ENCODE results near the gene FRMD4A.
"Not testable (repeated sequence)": the region's sequence is repeated elsewhere in the genome, so short reads cannot be mapped to it uniquely, and the experiment has no call there.

FRMD4A gene

DNA sequence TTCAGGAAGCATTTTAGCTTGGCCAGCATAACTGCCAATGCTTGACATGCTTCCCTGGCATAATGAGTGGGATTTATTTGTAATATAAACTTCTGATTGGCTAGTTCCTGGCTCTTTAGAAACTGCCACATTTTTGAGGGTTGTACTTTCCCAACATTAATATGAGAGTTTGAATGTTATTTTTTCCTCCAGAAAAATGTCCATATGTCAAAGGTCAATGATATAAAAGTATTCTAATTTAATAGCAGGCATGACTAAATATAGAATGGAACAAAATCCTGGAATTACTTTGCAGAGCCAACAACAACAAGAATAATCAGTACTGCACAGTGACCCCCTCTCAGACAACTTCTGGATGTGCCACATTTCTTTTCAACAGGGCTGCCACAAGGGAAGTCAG, 391.3 kb downstream of the FRMD4A start:
- no peak for FAIRE-seq

DNA sequence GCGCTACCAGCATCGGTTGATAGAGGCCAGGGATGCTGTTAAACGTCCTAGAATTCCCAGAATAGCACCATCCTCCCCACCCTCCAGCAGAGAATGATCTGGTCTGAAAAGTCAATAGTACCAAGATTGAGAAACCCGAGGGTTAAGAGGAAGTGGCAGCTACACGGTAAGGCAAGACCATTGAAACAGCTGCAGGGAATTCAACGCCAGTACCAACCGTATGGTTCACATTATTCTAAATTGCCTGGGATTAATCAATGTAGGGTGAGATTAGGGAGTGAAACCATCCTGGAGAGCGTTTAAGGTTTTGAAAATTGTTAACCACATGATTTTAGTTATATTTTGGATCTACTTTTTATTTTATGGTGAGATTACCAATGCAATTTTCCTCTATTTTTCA, 391.8 kb downstream of the FRMD4A start:
- no peak for FAIRE-seq

- no peak for FAIRE-seq
Observed at GRCh38 chr10:13936826-13937225, 393.9 kb downstream of the FRMD4A start.

DNA sequence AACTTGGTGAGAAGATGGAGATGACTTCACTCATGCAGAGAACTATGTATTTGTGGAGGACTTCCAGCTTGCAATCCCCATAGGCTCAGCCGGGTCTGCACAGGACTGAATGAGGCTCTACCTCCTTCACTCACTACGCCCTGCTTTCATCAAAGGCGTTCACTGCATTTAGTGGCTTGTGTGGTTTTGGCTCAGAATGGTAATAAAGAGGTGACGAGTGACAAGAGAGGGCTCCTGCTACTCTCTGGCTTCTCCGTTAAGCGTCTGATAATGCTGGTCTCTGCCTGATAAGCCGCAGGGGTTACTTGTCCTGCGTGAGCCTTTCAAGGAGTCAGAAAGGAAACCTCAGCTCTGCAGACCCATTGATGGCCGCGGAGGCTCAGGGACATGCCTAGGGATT, 400.6 kb downstream of the FRMD4A start:
- no peak for FAIRE-seq

DNA sequence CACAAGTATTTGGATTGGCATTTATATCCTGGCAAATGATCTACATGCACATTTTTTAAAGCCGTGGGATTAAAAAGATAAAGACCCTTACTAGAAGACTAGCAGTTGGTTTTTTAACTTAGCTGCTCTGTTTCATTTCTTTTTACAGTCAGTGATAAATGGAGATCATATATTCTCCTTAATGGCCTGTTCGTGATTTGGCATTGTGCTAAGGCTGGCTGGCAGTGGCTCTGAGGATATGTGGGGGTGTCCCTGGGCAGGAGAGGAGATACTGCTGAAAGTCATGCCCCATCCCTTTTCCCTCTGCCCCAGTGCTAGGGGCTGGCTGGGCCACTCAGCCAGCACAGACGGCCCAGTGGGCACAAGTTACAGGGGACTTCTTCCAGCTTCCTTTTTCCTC, 402.3 kb downstream of the FRMD4A start:
- no peak for FAIRE-seq

GRCh38 chr10:13925971-13926780, 404.5 kb downstream of the FRMD4A start:
- no peak for FAIRE-seq

- FAIRE-seq, result no peak
Observed at GRCh38 chr10:13924040-13924725, 406.5 kb downstream of the FRMD4A start.

DNA sequence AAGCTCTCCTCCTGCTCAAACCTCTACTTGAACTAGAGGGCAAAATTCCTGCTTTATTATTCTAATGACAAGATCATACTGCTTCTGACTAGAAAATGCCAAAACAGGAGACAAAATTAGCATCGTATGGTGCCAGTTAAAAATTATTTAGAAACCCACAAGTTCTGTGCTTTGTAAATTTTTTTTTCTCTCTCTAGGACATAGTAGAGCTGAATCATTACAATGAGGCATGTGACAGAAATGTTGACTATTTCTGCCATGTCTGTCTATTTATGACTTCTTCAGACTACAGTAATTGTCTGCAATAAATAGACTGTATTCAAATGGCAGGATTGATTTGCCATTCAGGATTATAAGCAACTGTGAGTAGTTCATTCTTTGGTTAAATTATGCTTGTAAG, 408.1 kb downstream of the FRMD4A start:
- no peak for FAIRE-seq

DNA sequence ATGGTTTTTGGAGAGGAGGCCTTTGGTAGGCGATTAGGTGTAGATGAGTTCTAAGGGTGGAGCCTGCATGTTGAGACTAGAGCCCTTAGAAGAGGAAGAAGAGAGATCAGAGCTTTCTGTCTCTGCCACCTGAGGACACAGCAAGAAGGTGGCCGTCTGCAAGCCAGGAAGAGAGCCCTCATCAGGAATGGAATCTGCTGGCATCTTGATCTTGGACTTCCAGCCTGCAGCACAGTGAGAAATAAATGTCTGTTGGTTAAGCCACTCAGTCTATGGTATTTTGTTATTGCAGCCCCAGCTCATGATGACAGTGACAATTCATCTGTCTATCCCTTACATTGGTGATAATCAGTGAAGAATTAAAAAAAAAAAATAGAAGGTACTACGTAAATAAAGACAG, 408.8 kb downstream of the FRMD4A start:
- FAIRE-seq, result no peak

- FAIRE-seq, result not testable (repeated sequence)
Observed at GRCh38 chr10:13921131-13921530, 409.6 kb downstream of the FRMD4A start.

GRCh38 chr10:13920465-13920864, 410.3 kb downstream of the FRMD4A start:
- no peak for FAIRE-seq

DNA sequence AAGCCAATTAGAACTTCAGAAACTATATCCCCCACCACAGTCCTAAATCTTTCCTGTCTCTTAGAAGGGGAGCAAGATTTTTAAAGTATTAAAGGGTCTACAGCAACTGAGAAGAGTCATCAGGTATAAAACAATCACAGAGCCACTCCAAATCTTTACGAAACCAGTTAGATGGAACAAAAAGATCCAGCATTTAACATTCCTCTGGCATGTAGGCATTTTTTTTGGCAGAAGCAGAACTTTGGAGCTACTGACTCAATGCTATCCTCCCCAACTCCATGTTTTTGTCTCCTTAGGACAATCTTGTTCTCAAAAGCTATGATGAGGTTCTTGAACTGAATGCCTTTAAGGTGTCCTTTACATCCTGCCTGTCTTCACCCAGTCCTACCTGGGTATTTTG, 410.7 kb downstream of the FRMD4A start:
- FAIRE-seq, result no peak

DNA sequence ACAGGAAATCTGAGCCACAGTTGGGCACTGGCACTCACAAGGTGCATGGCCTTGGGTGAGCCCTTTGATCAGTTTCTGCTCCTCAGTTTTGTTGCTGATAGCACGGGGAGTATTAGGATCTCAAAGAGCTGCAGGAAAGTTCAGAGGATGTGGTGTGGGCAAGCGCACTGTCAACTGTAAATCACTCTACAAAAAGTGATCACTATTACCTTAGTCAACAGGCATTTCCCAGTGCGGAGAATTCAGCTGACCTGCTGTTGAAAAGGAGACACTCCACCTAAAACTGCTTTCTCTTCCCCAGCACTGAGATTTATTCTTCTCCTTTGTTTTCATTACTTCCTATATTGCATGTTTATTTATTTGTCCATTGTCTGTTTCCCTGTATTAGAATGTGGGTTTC, 412.9 kb downstream of the FRMD4A start:
- FAIRE-seq, result no peak

DNA sequence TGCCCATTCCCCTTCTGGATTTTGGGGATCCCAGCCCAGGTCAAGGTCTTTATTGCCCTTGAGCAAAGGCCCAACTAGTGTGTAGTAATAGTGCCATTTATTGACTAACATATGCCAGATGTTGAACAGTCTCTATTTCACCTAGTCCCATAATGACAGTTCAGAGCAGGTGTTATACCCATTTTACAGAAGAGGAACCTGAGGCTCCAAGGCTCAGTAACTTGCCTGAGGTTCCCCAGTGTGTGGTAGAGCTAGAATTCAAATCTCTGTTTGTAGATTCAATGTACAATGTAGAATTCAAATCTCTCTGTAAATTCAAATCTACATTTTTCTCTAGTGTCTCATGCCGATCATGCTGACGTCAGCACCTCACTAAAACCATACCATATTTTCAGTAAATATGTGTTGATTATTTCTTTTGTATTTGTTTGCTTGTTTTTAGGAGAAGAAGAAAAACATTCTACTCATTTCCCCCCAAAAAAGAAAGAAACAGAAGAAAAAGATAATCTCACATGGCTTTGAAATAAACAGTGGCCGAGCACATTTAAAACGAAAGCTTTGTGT, 414.3 kb downstream of the FRMD4A start:
- FAIRE-seq, result no peak

GRCh38 chr10:13915710-13916109, 415.0 kb downstream of the FRMD4A start:
- no peak for FAIRE-seq

DNA sequence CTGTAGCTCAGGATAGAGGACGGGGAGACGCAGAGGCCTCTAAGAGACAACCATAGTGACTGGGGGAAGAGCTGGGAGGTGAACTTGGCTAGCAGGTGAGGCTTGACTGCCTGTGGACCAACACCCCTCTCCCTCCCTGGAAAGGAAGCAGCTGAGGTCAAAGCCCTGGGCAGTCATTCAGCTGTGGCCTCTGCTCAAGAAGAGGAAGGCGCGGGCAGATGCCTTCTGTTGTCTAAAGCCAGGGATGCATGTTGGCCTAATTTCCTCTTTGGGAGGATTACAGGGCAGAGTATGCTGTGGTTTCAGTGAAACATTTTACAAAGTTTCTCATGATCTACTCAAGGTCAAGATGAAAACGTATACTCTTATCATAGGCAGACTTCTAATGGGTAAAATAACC, 416.8 kb downstream of the FRMD4A start:
- FAIRE-seq, result no peak

DNA sequence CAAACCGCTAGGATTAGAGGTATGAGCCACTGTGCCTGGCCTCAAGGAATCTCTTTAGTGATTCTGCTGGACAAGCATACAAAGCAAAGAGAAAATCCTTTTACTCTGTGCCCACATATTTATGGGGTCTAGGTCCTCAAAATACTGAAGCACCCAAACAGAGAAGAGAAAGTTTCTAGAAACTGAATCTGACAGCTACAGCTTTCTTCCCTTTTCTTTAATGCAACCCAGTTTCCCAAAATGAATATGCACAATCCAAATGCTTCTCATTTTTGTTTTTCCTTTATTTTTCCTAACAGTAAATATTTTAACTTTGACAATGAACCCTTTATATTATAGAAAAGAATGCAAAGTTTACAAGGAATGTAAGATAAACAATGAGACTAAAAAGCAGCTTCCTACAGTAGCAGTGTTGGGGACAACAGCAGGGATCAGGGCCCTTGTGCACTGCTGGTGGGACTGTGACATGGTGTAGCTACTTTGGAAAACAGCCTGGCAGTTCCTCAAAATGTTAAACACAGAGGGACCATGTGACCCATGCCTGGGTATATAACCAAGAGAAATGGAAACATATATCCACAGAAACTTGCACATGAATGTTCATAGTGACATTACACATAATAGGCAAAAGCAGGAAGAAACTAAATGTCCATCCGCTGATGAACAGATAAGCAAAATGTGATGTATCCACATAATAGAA, 418.8 kb downstream of the FRMD4A start:
- FAIRE-seq, result no peak

DNA sequence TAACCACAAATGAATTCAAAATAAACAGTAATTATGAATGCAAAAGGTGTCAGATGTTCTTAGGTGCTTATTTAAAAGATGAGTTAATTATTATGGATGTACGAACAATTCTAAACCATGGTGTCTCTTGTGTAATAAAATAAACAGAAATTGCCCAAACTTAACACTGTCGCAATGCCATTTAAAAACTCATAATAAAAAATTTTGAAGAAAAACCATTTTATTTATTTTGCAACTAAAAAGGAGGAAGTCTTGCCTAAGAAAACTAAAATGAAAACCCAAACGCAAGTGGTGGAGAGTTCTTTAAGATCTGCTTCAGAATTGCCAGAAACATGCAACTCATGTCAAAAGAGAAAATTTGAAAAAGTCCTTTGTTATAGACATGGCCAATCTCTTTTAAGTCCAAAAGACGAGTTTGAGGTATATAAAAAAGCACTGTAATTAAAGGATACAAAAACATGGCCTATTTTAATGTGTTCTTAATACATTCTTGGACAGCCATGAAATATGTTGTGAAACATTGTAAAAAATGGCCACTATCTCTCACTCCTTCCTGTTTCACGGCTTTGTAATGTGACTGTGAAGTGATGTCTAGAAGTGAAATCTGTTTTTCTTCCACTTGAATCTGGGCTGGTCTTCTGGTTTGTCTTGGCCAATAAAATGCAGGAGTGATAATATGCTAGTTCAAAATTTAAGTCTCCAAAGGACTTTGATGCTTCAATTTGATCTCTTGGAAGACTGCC, 421.0 kb downstream of the FRMD4A start:
- no peak for FAIRE-seq

DNA sequence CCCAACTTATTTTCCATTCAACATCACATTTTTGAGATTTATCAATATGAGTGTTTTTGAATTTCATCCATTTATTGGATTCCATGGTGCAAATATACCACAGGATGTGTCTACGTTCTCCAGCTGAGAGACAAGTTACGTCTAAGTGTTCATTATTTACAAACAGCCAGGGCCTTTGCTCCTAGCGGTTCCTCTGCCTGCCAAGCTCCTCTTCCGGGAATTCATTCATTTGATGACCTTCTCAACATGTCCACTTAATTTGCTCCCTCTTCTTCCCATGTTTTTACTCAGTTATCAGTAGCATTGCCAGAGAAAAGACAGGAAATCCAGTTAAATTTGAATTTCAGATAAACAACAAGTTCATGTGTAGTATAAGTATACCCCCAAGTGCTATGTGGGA, 422.2 kb downstream of the FRMD4A start:
- no peak for FAIRE-seq

GRCh38 chr10:13907570-13907969, 423.2 kb downstream of the FRMD4A start:
- no peak for FAIRE-seq

DNA sequence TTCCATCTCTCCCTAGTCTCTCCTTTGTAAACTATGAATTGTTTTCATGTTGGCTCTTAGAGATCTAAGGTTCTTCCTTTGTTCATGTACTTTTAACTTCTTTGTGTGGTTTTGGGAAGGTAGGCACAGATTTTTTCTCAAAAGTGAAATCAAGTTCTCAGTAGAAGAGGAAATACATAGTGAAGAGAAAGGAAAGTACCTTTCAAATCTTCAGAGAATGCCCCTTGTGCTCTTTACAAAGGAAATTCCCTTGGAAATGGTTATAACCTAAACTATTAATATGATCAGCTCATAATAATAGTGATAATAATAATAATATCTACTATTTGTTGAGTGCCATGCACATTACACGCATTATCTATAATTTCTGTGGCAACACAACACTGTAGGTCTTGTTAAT, 425.4 kb downstream of the FRMD4A start:
- no peak for FAIRE-seq

DNA sequence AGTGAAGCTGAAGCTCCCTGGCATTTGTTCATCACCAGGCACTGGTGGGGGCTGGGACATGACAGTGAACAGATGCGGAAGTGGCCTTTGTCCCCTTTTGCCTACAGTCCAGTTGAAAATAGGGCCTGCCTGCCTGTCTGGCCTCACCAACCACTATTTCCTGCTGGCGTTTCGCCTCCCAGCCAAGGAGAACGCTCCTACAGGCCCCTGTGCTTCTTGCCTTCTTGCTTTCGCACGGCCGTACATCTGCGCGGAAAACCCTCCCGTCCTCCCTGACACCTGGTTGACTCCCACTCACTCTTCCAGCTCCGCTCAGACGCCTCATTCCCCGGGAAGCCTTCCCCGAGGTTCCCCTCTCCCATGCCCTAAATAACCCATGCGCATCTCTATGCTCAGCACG, 426.7 kb downstream of the FRMD4A start:
- no peak for FAIRE-seq
